GM12801 (cell line): ENCODE data around the gene SLC16A11.

Experiments
- CTCF ChIP-seq: IDR thresholded peaks from one replicate; pipeline ENCODE4 v1.5.1; 2011; ENCODE audit warnings: control low read depth; ENCODE audit not compliant: insufficient read length; ENCODE audit errors: extremely low read depth

SLC16A11 gene

GRCh38 chr17:7064261-7064660 lies 20.4 kb upstream of the SLC16A11 start:
- TF ChIP-seq CTCF, result no peak

DNA sequence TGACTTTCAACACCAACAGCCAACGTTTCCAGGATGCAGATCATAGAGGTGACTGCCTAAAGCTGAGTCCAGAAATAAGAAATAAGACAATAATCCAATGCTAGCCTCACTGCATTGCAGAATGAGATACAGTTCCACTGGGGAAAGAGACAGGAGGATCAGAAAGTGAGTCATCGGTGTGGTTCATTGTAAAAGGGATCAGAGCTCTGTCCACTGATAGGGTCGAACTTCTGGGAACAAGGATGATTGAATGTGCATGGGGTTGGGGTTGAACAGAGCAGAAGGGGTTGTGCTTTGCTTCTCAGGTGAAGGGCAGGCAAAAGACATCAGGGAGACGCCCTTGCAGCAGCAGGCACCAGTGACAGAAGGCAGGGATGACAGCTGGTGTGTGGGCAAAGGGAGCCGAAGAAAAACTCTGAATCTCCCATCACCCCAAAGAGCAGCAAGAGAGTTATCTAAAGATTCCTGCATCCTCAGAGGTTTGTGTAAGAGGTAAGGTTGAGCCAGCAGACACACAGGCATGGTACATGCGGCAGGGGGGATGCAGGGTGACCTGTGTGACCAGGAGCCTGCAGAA lies 19.7 kb upstream of the SLC16A11 start:
- TF ChIP-seq CTCF, result no peak

DNA sequence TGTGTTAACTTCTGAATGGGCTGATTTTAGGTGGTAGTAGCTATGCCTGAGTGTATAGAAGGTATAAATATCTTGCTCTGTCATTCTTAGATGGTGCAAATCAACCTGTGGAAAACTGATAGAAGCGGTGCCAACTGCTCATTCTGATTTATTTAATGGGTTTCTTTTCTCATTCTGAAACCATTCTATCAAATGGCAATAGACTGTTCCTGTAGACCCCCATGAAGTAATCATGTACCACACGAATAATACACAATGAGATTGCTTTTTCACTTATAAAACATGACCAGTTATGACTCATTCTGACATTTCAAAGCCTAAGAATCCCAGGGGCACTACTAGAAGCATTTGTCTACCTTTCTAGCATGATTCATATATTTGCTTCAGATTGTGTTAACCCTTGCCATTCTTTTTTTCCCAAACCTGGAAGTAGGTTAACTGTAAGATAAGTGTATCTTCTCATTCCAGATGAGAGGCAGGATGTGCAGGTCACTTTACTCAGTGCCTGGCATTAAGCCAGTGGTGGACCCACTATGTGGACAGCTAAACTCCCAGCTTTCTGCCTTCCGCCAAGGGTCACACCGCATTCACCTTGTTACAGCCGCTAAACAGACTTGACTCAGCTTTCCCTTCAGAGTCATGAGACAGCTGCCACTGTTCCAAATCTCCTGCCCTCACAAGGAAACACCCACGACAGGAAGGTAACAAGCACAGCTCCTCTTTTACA lies 16.4 kb upstream of the SLC16A11 start:
- TF ChIP-seq CTCF, result no peak

DNA sequence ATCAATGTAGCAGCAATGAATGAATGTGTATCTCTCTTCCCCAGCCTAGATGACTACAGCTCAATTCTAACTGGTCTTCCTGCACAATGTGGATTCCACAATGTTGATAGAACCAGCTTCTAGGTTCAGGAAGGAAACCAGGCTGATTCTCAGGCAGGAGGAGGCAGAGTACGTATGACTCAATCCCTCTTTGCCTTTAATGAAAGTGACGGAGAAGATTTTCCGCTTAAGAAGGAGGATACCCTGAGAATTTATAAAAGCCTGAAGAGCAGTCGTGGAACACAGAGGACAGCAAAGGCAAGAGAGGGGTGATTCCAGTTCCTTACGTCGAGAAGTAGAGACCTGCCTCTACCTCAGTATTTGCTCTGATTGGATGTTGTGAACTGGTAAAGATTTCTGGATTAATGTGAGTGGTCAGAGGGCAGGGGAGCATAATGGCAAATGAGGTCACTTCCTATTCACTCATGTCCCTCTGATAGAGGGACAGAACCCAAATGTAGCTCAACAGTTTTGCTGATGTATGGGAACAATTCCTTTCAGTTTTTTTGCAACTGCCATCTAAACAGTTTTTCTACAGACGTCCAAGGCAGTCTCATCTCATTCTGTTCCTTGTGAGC lies 15.0 kb upstream of the SLC16A11 start:
- TF ChIP-seq CTCF, result no peak

GRCh38 chr17:7056386-7056785 lies 12.5 kb upstream of the SLC16A11 start:
- TF ChIP-seq CTCF, result no peak

- no peak for TF ChIP-seq CTCF
These were observed 5.1 kb upstream of the SLC16A11 start for GRCh38 chr17:7048968-7049367.

DNA sequence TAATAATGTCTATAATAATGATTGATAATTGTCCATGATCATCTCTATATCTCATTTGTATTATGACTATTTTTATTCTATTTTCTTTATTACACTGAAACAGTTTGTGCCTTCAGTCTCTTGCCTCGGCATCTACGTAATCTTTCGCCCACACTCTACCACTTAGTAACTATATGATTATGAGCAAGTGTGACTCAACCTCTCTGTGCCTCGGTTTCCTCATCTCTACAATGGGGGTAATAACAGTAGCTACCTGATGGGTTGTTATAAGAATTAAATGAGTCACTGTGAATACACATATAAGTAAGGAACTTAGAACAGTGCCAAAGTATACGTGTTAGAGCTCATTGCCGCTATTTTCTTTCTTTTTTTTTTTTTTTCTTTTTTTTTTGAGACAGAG lies 3.7 kb upstream of the SLC16A11 start:
- no peak for TF ChIP-seq CTCF
